ENCODE results near the gene SEC14L3.

DNA sequence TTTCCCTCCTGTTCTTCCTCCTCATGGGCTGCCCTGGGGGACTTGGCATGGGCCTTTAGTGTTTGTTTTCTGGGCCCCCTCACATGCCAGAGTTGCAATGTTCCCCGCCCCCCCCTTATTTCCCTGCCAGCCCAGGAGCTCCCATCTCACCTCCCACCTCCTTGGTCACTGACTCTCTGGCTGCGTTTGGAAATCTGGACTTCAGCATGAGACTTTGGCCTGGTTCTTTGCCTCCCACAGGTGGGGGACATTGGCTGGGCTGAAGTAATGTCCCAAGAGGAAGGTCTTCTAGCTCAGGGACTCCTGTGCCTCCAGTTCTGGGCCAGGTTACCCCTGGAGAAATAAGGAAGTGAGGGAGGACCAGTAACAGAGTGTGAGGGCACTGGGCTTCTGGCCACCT is 39.3 kb downstream of the SEC14L3 start:
- TF ChIP-seq, protein P1, sequence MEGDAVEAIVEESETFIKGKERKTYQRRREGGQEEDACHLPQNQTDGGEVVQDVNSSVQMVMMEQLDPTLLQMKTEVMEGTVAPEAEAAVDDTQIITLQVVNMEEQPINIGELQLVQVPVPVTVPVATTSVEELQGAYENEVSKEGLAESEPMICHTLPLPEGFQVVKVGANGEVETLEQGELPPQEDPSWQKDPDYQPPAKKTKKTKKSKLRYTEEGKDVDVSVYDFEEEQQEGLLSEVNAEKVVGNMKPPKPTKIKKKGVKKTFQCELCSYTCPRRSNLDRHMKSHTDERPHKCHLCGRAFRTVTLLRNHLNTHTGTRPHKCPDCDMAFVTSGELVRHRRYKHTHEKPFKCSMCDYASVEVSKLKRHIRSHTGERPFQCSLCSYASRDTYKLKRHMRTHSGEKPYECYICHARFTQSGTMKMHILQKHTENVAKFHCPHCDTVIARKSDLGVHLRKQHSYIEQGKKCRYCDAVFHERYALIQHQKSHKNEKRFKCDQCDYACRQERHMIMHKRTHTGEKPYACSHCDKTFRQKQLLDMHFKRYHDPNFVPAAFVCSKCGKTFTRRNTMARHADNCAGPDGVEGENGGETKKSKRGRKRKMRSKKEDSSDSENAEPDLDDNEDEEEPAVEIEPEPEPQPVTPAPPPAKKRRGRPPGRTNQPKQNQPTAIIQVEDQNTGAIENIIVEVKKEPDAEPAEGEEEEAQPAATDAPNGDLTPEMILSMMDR (IDR thresholded peaks at IDR 0.05), result no peak
- no peak for TF ChIP-seq POLR2A (IDR thresholded peaks at IDR 0.05)

All from right lobe of liver (tissue), 4 donors.